HG02678 (cell line): ENCODE measurements around the gene ENPP7.
"Not testable (repeated sequence)": the region's sequence is repeated elsewhere in the genome, so short reads cannot be mapped to it uniquely, and the experiment has no call there.

Source experiments
- ATAC-seq: cut with Tn5 transposase; IDR thresholded peaks from one replicate; pipeline ENCODE4 v1.9.1; 2021; ENCODE audit warnings: mild to moderate bottlenecking, moderate library complexity; ENCODE audit not compliant: unreplicated experiment

ENPP7 gene

DNA sequence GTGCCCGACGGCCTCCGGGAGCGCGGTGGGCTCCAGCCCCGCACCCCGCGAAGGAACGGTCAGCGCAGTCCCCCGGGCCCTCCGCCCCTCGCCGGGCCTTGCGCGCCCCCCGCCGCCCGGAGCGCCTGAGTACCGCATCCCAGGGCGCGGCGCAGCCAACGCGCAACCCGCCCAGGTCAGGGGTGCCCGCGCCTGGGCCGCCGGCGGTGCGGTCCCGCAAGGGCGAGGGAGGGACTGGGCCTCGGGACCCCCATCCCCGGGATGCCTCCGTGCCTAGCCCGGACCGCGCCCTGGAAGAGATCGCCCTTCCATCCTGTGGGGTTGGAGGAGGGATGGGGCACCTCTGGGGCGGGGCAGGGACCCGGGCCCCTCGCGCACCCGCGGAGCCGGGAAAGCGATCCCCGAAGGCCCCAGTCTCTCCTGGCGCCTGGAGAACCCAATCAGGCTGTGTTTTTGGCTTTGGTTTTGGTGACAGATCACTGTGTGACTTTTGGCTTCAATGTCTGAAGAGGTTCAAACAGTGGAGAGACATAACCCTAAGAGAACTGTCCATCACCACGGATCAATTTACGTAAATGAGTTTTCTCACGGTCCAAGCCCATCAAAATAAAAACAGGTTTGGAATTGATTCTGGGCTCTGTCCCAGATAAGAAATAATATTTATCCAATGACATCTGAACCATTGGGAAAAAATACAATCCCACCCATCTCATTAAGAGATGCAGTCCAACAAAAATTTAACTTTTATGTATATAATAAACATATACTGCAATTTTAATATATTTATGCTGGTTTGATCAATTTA is 17.8 kb downstream of the ENPP7 start:
- ATAC-seq, result no peak

DNA sequence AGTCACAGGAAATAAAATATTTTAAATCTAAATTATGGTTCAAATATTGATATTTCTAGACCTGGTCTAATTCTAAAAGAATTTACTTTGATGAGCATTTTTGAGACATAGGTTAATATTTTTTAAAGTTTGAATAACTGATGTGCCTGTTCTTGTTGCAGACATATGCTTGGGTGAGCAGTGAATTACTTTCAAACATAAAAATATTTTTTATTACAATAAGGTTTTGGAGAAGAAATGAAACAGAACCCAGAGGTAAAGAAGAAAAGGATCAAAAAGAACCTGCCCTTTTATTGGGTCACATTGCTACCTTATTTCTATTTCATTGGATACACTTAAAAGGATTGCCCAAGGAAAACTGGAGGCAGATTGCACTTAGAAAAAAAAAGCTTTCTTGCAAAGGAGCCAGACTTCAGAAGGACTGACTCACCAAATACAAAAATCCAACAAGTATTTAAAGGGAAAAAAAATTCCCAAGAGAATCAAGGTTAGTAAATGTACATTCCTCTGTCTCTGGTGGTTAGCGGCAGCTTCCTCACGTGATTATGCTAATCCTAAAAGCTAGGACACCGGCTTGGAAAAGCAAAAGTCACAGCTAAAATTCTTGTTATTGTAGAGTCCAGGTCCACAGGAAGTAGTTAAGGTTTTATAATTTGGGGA is 18.5 kb downstream of the ENPP7 start:
- ATAC-seq, result no peak

DNA sequence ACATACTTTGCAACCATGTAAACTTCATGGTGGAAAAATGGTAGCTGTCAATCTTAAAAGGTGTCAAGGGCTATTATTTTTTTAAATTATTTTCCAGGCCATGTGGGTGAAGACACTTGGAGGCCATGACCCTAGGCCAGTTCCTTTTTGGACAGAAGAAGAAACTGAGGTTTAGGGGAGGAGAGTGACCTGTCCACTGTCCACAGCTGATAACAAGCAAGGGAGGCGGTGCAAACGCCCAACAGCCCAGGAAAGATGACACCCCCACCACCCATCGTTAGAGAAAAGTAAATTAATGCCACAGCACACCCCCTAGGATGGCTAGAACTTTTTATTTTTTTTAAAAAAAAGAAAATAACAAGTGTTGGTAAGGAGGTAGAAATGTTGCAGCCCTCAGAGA is 19.2 kb downstream of the ENPP7 start:
- no peak for ATAC-seq

DNA sequence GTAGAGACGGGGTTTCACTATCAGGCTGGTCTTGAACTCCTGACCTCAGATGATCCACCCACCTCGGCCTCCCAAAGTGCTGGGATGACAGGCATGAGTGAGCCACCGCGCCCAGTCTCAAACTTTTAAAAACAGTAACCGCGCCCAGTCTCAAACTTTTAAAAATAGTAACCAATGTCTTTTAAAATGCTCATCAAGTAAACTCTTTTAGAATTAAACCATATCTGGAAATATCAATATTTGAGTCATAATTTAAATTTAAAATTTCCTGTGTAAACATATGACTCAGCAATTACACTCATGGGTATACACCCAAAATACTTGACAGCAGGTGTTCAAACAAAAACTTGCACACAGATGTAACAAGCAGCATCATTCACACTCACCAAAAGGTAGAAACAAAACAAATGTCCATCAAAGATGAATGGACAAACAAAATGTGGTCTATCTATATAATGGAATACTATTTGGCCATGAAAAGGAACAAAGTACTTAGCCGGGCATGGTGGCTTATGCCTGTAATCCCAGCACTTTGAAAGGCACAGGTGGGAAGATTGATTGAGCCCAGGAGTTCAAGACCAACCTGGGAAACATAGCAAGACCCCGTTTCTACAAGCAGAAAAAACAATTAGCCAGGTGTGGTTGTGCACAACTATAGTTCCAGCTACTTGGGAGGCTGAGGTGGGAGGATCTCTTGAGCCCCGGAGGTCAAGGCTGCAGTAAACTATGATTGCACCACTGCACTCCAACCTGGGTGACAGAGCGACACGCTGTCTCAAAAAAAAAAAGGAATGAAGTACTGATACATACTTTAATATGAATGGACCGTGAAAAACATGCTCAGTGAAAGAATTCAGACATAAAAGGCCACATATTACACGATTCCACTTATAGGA is 20.2 kb downstream of the ENPP7 start:
- no peak for ATAC-seq

DNA sequence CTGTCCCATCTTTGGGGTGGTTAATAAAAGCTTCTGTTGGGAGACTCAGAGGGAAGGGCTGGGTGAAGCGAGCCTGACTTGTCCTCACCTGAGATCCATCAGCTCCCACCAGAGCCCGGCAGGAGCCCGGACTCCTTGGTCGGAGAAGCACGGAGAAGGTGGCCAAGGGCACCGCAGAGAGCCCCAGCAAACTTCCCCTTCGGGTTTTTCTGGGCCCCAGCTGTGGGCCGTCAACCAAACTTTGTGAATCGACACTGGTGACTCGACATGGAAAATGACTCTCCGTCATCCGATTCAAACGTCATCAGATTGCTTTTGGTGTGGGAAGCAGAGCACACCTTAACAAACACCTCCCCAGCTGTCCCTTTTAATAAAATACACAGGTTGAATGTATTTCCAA is 21.4 kb downstream of the ENPP7 start:
- no peak for ATAC-seq

DNA sequence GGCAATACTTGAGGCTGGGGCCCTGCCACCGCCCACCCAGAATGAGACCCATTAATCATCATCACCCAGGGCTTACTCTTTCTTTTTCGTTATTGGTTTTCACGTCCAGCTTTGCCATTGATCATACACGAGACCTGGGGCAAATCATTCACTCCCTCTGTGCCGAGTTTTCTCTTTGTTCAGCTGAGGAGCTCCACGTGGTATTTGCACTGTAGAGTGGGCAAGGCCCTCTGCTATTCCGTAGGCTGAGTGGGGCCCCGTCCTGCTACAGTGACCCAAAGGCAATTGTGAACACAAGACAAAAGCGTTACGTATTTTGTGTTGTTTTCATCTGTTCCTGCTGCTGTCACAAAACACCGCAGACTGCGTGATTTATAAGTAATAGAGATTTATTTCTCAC is 23.6 kb downstream of the ENPP7 start:
- ATAC-seq, result no peak

DNA sequence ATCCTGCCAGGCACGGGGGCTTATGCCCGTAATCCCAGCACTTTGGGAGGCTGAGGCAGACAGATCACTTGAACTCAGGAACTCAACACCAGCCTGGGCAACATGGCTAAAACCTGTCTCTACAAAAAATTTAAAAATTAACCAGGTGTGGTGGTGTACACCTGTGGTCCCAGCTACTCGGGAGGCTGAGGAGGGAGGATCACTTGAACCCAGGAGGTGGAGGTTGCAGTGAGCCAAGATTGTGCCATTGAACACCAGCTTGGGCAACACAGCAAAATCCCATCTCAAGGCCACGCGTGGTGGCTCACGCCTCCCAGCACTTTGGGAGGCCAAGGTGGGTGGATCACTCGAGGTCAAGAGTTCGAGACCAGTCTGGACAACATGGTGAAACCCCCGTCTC is 24.2 kb downstream of the ENPP7 start:
- not testable (repeated sequence) for ATAC-seq

DNA sequence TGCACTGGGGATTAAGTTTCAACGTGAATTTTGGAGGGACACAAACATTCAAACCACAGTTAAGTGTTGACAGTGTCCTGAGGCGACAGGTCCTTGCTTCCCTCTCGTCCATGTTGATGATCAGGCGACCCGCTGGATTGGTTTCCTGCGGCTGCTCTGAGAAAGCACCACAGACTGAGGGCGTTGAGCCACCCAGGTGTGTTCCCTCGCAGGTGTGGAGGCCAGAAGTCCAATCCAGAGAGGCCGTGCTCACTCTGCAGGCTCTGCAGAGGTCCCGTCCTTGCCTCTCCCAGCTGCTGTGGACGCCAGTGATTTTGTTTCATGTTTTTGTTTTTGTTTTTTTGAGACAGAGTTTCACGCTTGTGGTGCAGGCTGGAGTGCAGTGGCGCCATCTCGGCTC is 24.8 kb downstream of the ENPP7 start:
- ATAC-seq, result no peak

DNA sequence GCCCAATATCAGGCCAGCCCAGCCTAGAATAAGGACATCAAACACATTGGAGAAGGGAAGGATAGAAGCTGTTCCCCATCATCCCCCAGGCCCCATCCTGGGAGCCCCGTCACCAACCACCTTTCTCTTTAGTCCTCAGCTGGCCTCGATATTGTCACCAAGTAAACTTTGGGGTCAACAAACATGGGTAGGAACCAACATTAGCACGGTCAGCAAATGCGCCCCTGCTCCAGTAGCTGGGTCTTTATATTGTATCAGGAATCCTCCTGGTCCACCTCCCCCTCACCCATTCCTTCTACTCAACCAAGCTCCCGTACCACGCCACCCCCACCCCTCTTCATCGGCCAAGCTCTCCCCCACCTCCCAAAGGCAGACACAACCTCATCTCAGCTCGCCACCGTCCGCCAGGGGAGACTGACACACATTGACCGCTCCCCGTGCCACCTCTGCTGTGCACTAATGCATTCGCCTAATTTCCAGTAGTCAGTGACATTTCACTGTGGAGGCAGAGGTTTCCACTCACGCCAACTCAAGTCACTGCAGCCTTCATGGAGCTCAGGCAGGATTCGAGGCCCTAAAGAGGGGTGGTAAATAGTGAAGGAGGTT is 26.5 kb downstream of the ENPP7 start:
- ATAC-seq, result no peak

DNA sequence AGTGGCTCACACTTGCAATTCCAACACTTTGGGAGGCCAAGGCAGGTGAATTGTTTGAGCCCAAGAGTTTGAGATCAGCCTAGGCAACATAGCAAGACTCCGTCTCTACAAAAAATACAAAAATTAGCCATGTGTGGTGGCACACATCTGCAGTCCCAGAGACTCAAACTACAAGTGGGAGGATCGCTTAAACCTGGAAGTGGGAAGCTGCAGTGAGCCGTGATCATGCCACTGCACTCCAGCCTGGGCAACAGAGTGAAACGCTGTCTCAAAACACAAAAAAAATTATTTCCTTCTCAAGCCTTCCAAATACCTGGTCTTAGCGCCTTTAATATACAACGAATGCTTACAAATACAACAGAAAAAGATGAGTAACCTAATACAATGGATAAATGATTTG is 27.5 kb downstream of the ENPP7 start:
- ATAC-seq, result no peak

DNA sequence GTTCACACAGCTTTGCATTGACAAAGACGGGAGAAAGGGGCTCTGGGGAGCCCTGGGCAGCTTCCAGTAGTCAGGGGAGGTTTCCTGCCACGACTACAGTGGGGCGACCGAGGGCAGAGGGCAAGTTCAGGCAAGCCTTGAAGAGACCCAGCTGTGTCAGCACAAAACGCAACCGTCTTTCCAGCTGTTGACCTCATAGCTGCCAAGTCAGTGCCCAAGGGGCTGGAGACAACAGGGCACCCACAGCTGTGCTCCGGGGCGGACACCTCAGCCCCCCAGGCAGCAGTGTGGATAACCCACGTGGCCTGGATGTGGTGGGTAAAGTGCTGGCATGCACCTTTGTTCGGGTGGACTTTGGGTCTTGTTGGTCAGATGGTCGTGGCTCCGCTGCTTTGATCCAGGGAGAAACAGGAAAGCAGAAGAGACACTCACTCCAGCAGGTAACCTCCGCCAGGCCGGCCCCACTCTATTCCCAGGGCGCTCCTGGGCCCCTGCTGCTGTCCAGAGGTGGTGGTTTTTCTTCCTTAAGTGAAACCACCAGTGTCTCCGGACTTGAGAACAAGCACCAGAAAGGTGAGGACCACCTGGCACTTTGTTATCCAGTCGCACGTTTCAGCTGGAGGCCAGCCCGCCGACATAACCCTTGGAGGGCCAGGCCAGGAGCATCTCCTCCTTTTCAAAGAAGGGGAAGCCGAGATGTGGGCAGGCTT is 29.6 kb downstream of the ENPP7 start:
- no peak for ATAC-seq

DNA sequence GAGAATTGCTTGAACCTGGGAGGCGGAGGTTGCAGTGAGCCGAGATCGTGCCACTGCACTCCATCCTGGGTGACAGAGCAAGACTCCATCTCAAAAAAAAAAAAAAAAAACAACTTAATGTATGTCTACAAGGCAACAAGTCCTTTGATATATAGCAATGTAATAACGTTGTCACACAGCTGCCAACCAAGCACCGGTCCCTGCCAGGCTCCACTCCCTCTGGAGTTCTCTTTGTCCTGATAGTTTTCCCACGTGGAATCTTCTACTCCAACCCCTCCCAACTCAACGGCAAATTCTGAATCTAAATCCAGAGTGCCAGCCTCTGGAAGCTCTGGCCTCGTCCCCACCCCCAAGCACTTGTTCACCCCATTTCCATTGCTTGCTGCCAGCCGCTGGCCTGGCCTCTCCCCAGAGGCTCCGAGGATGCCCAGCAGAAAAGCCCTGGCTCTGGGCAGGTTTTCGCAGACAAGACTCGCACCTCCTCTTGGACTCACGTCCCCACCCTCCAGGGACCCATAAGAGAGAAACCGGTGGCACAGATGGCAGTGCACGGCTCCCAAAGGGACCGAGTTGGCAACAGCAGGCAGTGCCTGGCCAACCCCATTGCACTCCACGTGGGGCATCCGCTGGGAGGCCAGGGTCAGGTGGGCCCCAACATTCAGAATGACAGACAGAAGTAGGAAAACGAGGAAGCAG is 31.3 kb downstream of the ENPP7 start:
- no peak for ATAC-seq

DNA sequence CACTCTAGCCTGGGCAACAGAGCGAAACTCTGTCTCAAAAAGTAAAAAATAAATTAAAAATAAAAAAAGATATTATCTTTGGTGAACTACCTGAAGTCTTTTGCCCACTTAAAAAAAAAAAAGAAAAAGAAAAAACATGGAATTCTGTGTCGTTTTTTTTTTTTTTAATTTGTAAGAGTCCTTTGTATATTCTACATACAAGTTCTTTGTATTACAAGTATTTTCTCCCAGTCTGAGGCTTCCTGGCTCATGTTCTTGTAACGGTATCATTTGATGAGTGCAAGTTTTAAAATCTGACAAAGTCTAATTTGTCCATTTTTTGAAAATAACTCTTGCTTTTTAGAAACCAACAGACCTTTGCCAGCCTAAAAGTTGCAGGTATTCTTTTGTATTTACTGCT is 35.0 kb downstream of the ENPP7 start:
- ATAC-seq, result no peak

DNA sequence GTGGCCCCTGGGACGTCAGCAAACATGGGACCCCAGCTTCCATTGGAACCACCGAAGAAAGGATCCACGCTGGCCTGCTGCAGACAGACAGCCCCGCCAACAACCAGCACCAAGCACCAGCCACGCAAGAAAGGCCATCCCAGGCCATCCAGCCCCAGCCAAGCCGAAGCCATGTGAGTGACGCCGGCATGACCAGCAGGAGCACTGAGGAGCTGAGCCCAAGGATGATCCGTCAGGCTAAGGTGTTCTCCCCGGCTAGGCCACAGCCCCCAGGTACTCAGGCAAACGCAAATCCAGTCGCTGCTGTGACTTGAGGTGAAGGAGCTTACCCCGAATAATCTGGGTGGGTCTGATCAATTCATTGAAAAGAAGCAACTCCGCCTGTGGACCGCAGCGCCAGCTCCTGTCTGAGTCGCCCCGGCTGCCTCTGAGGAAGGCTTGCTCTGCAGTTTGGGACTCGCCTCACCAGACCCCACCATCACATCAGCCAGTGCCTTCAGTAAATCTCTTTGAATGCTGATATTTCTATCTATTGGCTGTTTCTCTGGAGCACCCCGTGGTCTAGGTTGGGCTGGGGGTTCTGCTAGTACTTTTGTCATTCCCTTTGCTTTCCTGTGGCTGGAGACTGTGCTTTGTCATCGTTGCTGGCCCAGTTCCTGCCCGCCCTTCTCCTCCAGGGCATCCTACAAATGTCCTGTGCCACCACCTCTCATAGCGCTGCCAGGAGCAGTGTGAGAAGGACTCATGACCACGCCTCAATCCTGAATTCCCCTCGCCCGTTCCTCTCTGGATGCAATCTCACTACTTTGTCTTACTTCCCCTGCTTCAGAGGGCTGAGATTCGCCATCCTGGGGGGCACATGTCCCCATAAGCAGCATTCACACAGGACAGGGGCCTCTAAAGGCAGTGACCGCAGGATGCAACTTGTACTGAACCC is 39.1 kb downstream of the ENPP7 start:
- no peak for ATAC-seq

DNA sequence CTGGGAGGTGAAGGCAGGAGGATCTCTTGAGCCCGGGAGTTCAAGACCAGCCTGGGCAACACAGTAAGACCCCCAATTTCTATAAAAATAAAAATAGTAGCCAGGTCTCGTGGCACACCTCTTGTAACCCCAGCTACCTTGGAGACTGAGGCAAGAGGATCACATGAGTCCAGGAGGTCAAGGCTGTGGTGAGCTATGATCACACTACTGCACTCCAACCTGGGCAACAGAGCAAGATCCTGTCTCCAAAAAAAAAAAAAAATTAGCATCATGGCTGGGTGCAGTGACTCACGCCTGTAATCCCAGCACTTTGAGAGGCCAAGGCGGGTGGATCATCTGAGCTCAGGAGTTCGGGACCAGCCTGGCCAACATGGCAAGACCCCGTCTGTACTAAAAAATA is 40.5 kb downstream of the ENPP7 start:
- ATAC-seq, result no peak

DNA sequence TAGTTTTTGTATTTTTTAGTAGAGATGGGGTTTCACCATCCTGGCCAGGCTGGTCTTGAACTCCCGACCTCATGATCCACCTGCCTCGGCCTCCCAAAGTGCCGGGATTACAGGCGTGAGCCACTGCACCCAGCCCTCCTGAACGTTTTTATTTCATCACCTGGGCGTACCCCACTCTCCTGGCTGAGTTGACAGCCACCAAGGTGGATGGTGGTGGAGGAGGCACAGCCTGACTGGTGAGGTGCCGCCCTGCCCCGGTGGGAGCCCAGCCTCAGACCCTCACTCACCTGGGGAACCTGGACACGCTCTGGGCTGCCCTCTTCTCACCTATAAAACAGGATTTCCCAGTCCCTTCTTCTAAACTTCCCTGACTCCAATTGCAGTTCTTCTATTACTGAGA is 42.0 kb downstream of the ENPP7 start:
- ATAC-seq, result not testable (repeated sequence)

DNA sequence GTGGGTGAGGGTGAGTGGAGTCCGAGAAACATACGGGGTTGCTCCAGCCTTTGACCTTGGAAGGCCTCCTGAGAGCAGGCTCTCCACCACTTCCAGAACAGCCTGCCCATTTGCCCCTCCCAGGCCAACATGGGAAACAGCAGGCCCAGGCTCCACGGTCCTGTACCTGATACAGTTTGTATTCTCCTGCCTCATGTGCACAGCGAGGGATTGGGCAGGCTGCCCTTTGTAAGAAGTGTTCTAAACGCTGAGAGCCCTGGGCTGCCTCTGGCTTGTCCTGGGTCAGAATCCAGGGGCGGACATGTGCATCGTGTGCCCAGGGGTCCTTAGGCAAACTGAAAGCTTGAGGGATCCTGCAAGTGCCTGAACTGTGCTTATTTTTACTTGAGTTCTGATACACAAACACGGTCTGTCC is 43.8 kb downstream of the ENPP7 start:
- no peak for ATAC-seq

DNA sequence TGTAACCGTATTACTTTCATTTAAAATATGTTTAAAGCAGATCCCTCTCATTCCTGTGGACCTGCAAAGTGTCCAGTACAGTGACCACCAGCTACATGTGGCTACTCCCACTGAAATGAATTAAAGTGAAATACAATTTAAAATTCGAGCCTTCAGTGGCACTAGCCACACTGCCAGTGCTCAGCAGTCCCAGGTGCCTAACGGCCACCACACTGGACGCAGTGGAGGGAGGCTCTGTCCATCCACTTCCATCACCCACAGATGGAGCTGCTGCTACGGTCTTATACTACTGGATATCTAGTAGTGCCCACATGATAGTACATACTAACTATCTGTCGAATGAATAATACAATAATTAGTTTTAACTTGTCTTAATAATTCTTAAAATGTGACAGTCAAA is 44.9 kb downstream of the ENPP7 start:
- no peak for ATAC-seq
